ENCODE results near the gene ACADM.
"Not testable (repeated sequence)": the region's sequence is repeated elsewhere in the genome, so short reads cannot be mapped to it uniquely, and the experiment has no call there.

Gene ACADM

DNA sequence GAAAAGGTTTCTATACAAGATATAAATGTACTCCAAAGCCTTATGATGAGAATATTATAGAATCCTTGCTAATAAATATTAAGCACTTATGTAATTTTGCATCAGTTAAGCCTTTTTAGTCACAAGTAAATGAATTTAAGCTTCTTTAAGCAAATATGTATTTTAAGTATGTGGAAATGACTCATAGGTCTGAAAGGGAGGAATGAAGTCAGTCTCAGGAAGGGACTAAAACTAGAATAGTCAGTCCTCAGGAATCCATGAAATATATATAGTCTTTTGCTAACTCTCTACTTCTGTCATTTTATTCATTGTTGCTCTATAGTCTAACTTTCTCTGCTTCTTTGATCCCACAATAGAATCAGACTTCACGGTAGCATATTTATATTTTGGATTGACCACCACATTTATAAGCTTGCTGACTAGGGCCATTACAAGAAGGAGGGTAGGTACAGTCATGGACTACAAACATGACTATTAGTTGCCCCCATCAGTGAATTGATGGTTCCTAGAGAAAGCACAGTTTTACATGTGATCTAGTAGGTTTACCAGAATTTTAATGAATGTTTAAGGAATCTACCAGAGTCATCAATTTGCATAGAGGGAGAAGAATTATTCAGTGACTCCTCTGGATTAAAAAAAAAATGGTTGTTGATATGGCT lies 41.3 kb downstream of the ACADM start:
- peak; percentile 78 for DNase-seq (ENCODE audit: low read depth)
- no peak overlapping the region for H3K4me3 ChIP-seq (ENCODE audit: low read length)
- no peak for TF ChIP-seq CTCF (IDR thresholded peaks at IDR 0.05; ENCODE audit: insufficient read depth, low read depth, low read length, missing control alignments)

- no peak overlapping the region for H3K4me3 ChIP-seq (ENCODE audit: low read length)
- peak; percentile 40 for DNase-seq (ENCODE audit: low read depth)
- TF ChIP-seq CTCF (IDR thresholded peaks at IDR 0.05; ENCODE audit: insufficient read depth, low read depth, low read length, missing control alignments), result no peak
Observed at GRCh38 chr1:75768016-75768415, 43.5 kb downstream of the ACADM start.

GRCh38 chr1:75770761-75771160 lies 46.3 kb downstream of the ACADM start:
- no peak for TF ChIP-seq CTCF (IDR thresholded peaks at IDR 0.05; ENCODE audit: insufficient read depth, low read depth, low read length, missing control alignments)
- H3K4me3 ChIP-seq (ENCODE audit: low read length), result no peak overlapping the region
- no peak for DNase-seq (ENCODE audit: low read depth)

- no peak for TF ChIP-seq CTCF (IDR thresholded peaks at IDR 0.05; ENCODE audit: insufficient read depth, low read depth, low read length, missing control alignments)
- peak; percentile 30 for DNase-seq (ENCODE audit: low read depth)
- H3K4me3 ChIP-seq (ENCODE audit: low read length), result no peak overlapping the region
Observed at GRCh38 chr1:75771978-75772377, 47.5 kb downstream of the ACADM start.

- DNase-seq (ENCODE audit: low read depth); H3K4me3 ChIP-seq (ENCODE audit: low read length): not testable (repeated sequence)
Observed at GRCh38 chr1:75777812-75778211, 53.3 kb downstream of the ACADM start.

DNA sequence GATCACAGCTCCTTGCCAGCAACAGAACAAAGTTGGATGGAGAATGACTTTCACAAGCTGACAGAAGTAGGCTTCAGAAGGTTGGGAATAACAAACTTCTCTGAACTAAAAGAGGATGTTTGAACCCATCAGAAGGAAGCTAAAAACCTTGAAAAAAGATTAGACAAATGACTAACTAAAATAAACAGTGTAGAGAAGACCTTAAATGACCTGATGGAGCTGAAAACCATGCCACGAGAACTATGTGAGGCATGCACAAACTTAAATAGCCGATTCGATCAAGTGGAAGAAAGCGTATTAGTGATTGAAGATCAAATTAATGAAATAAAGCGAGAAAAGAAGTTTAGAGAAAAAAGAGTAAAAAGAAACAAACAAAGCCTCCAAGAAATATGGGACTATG lies 54.2 kb downstream of the ACADM start:
- not testable (repeated sequence) for DNase-seq (ENCODE audit: low read depth); H3K4me3 ChIP-seq (ENCODE audit: low read length)

DNA sequence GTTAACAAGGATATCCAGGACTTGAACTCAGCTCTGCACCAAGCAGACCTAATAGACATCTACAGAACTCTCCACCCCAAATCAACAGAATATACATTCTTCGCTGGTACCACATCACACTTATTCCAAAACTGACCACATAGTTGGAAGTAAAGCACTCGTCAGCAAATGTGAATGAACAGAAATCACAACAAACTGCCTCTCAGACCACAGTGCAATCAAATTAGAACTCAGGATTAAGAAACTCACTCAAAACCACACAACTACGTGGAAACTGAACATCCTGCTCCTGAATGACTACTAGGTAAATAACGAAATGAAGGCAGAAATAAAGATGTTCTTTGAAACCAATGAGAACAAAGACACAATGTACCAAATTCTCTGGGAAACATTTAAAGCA lies 55.7 kb downstream of the ACADM start:
- not testable (repeated sequence) for DNase-seq (ENCODE audit: low read depth)

DNA sequence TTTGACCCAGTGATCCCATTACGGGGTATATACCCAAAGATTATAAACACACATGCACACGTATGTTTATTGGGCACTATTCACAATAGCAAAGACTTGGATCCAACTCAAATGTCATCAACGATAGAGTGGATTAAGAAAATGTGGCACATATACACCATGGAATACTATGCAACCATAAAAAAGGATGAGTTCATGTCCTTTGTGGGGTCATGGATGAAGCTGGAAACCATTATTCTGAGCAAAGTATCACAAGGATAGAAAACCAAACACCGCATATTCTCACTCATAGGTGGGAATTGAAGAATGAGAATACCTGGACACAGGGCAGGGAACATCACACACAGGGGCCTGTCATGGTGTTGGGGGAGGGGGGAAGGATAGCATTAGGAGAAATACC lies 59.4 kb downstream of the ACADM start:
- DNase-seq (ENCODE audit: low read depth); H3K4me3 ChIP-seq (ENCODE audit: low read length): not testable (repeated sequence)

More for the DNA sequence above, 55.7 kb downstream of the ACADM start:
- not testable (repeated sequence) for H3K4me3 ChIP-seq (ENCODE audit: low read length)

DNA sequence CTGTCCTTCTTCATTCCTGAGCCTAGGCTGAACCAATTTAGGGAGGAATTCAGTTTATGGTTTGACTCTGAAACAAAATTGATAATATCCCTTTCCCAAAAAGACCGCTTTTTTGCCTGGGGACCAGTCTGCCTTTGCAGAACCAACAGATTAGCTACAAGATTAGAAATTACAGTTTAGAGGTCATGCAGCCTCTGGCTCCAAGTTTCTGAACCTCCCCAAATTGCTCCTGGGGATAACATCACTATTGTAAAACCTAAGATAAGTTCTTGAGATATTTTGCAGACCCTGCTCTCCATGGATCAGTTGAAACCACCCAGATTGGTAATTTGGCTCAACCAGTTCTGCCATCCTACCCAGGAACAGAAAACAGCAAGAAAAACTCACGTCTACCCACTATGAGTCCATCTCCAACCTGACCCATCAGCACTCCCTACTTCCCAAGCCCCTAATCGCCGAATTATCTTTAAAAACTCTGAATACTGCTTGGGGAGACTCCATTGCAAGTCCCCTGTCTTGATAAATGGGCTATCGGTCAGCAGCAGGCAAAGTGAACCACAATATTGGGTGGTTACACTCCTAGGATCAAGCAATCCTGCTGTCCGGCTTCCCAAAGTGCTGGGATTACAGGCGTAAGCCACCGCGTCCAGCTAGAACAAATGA lies 60.9 kb downstream of the ACADM start:
- peak overlapping the region; percentile 96 for H3K4me3 ChIP-seq (ENCODE audit: low read length)
- DNase-seq (ENCODE audit: low read depth), result no peak
- no peak for TF ChIP-seq CTCF (IDR thresholded peaks at IDR 0.05; ENCODE audit: insufficient read depth, low read depth, low read length, missing control alignments)

Data from epithelial cell of esophagus (primary cell).